ENCODE measurements around the gene SLC4A9. TPM values are rescaled to one million over a fixed set of nuclear protein-coding genes. Genes with fewer than 3 reads are reported as not detected.

Gene SLC4A9
- total RNA-seq, 2 donors from 2014 or later: not detected

DNA sequence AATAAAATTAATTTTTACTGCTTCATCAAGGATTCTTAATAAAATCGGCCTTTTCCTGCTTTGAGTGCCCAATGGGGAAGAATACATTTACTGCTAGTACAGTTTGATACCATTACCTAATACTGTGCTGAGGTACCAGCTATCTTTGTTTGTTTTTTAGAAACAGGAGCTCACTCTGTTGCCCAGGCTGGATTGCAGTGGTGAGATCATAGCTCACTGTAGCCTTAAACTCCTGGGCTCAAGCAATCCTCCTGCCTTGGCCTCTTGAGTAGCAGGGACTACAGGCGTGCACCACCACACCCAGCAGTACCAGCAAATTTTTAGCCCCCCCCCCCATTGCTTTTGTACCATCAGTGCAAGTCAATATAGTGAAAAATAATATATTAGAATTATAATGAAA, 28.1 kb downstream of the SLC4A9 start:
- H3K36me3 ChIP-seq: no peaks in the 10 kb centered on the region
- H3K27me3 ChIP-seq (replicated peaks; ENCODE audit: insufficient read depth): no peaks in the 10 kb centered on the region
- no peak overlapping the region for H3K4me3 ChIP-seq
- intact Hi-C loops (cut with DNase I): no loop called here
- 94% methylated on average over 2 of the region's 2 CpGs for WGBS
- H3K4me1 ChIP-seq (replicated peaks): no peaks in the 10 kb centered on the region
- no peak for TF ChIP-seq POLR2AphosphoS5 (IDR thresholded peaks at IDR 0.05)
- TF ChIP-seq POLR2A (IDR thresholded peaks at IDR 0.05): no peak
- TF ChIP-seq, protein P1, sequence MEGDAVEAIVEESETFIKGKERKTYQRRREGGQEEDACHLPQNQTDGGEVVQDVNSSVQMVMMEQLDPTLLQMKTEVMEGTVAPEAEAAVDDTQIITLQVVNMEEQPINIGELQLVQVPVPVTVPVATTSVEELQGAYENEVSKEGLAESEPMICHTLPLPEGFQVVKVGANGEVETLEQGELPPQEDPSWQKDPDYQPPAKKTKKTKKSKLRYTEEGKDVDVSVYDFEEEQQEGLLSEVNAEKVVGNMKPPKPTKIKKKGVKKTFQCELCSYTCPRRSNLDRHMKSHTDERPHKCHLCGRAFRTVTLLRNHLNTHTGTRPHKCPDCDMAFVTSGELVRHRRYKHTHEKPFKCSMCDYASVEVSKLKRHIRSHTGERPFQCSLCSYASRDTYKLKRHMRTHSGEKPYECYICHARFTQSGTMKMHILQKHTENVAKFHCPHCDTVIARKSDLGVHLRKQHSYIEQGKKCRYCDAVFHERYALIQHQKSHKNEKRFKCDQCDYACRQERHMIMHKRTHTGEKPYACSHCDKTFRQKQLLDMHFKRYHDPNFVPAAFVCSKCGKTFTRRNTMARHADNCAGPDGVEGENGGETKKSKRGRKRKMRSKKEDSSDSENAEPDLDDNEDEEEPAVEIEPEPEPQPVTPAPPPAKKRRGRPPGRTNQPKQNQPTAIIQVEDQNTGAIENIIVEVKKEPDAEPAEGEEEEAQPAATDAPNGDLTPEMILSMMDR (IDR thresholded peaks at IDR 0.05): no peak
- no peak for DNase-seq (ENCODE audit: low spot score)
- no peak overlapping the region for H3K27ac ChIP-seq
- H3K9me3 ChIP-seq: no peaks in the 10 kb centered on the region

DNA sequence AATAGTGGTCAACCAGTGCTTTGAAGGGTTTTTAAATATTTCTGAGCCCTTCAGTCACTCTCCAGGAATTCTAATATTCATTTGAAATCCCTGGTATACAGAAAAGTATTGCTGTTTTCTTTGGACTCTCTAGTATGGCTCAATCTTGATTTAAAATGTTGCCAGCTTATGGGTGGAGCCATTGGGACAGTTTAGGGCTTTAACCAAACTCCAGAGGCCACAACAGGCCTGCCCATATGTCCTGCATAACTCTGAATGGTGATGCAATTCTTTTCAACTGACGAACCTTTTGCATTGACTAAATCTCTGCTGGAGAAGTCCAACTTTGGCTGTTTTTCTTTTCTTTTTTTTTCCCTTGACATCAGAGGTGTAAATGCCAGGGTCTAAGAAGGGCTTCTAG, 31.3 kb downstream of the SLC4A9 start:
- DNase-seq (ENCODE audit: low spot score): no peak
- WGBS: 93% methylated on average over 1 of the region's 1 CpG
- Histone ChIP-seq H3K9me3 (no peaks in the 10 kb centered on the region), H3K4me3 (no peak overlapping the region), H3K27me3 (replicated peaks; ENCODE audit: insufficient read depth) (no peaks in the 10 kb centered on the region), H3K27ac (no peak overlapping the region), H3K4me1 (replicated peaks) (no peaks in the 10 kb centered on the region), H3K36me3 (no peaks in the 10 kb centered on the region)
- intact Hi-C loops (cut with DNase I): no loop called here
- TF ChIP-seq, protein P1 (IDR thresholded peaks at IDR 0.05): no peak
- no peak for TF ChIP-seq POLR2A (IDR thresholded peaks at IDR 0.05)
- TF ChIP-seq POLR2AphosphoS5 (IDR thresholded peaks at IDR 0.05): no peak

DNA sequence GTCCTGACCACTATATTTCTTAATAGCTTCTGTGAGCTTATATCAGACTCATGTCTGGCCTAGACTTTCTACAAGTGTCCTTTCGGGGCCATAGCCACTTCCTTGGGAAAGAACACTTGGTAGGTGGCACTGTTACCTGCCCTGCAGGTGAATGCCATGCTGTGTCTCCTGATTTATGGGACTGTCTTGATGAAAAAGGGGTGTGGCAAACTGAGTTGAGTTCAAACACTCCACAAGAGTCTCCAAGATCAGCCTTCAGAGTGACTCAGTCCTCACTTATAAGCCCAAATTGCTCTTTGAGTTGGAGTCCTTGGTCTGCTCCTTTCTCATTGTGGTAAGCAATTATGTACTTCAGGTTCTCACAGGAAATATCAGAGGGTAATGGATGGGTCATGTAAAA, 31.7 kb downstream of the SLC4A9 start:
- 92% methylated on average over 1 of the region's 1 CpG for WGBS
- no peak for DNase-seq (ENCODE audit: low spot score)
- intact Hi-C loops (cut with DNase I): no loop called here
- Histone ChIP-seq H3K4me1 (replicated peaks) (no peaks in the 10 kb centered on the region), H3K27ac (no peak overlapping the region), H3K4me3 (no peak overlapping the region), H3K36me3 (no peaks in the 10 kb centered on the region), H3K9me3 (no peaks in the 10 kb centered on the region), H3K27me3 (replicated peaks; ENCODE audit: insufficient read depth) (no peaks in the 10 kb centered on the region)
- no peak for TF ChIP-seq POLR2A (IDR thresholded peaks at IDR 0.05)
- TF ChIP-seq, protein P1 (IDR thresholded peaks at IDR 0.05): no peak
- no peak for TF ChIP-seq POLR2AphosphoS5 (IDR thresholded peaks at IDR 0.05)

DNA sequence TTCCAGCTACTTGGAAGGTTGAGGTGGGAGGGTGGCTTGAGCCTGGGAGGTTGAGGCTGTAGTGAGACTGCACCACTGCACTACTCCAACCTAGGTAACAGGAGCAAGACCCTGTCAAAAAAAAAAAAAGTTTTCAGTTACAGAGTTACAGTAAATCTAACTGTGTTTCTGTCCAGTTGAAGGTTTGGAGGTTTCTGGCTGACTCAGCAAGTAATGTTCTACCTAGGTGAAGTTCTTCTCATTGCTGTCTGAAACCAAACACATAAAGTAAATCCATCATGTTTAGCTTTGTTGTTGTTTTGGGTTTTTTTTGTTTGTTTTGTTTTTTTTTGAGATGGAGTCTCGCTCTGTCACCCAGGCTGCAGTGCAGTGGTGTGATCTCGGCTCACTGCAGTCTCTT, 33.7 kb downstream of the SLC4A9 start:
- H3K9me3 ChIP-seq: no peaks in the 10 kb centered on the region
- no peak for DNase-seq (ENCODE audit: low spot score)
- intact Hi-C loops (cut with DNase I): no loop called here
- whole genome bisulfite sequencing: 98% methylated on average over 2 of the region's 2 CpGs
- no peaks in the 10 kb centered on the region for H3K36me3 ChIP-seq
- no peaks in the 10 kb centered on the region for H3K4me1 ChIP-seq (replicated peaks)
- no peak overlapping the region for H3K4me3 ChIP-seq
- TF ChIP-seq, protein P1 (IDR thresholded peaks at IDR 0.05): no peak
- no peak for TF ChIP-seq POLR2A (IDR thresholded peaks at IDR 0.05)
- no peak for TF ChIP-seq POLR2AphosphoS5 (IDR thresholded peaks at IDR 0.05)
- H3K27ac ChIP-seq: no peak overlapping the region
- H3K27me3 ChIP-seq (replicated peaks; ENCODE audit: insufficient read depth): no peaks in the 10 kb centered on the region

DNA sequence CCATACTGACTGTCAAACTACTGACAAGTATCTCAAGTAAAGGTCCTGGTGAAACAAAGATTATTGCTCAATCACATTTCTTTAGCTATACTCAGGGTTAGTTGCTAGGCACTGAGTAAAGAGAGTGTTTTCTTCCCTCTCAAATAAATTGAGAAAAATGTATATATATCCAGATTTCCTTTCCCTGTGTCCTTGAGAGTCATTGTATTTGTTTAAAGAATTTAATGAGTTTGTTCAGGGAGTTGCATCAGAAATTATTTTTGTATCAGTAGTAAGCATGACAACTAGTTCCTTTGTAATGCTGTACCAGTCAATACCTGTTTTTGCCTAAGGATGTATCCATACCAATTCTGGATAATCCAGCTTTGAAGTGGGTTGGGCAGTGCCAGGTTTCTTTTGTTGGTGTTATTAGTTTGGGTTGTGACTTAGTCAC, 38.4 kb downstream of the SLC4A9 start:
- Histone ChIP-seq H3K27me3 (replicated peaks; ENCODE audit: insufficient read depth) (no peaks in the 10 kb centered on the region), H3K27ac (peak overlapping the region; percentile 18 to 21), H3K9me3 (no peaks in the 10 kb centered on the region), H3K36me3 (no peaks in the 10 kb centered on the region), H3K4me1 (replicated peaks) (no peaks in the 10 kb centered on the region), H3K4me3 (no peak overlapping the region)
- DNase-seq (ENCODE audit: low spot score): no peak
- TF ChIP-seq, protein P1 (IDR thresholded peaks at IDR 0.05): no peak
- TF ChIP-seq POLR2A (IDR thresholded peaks at IDR 0.05): no peak
- TF ChIP-seq POLR2AphosphoS5 (IDR thresholded peaks at IDR 0.05): peak; percentile 23
- intact Hi-C loops (cut with DNase I): no loop called here

Data from prostate gland (tissue), 2 donors.